Stimulated activated CD8-positive, alpha-beta memory T cell treated with anti-CD3 and anti-CD28 coated beads, Interleukin-2, amount 100 ng/mL, for 1 hour (primary cell): Measurements from ENCODE around the gene OR2D2.
"Not testable (repeated sequence)": the region's sequence is repeated elsewhere in the genome, so short reads cannot be mapped to it uniquely, and the experiment has no call there.

ENCODE experiments used
- DNase-seq, 2 donors: peaks; one replicate each; pipeline ENCODE4 v3.0.0-alpha.2; 2020; ENCODE audit warnings: low read depth in 2 of 2

Gene OR2D2, protein sequence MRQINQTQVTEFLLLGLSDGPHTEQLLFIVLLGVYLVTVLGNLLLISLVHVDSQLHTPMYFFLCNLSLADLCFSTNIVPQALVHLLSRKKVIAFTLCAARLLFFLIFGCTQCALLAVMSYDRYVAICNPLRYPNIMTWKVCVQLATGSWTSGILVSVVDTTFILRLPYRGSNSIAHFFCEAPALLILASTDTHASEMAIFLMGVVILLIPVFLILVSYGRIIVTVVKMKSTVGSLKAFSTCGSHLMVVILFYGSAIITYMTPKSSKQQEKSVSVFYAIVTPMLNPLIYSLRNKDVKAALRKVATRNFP

DNA sequence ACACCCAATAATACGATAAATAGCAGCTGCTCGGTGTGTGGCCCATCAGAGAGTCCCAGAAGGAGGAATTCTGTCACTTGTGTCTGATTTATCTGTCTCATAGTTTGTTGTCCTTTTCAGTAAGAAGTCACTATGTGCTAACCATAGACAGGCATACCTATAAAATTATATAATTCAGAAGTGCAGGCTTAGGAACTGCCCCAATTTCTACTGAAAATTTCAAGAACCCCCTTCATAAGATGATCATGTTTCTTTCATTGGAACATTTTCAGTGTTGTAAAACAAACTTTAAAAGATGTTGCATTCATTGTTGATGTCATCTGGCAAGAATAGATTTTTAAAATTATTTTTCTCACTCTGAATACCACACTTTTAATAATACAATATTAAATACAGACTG is at the start of gene OR2D2:
TSS of gene OR2D2 (minus strand) at position 101 of the 400 bp plus-strand sequence. CDS start at position 101, 0 bp downstream.
- DNase-seq, result no peak

DNA sequence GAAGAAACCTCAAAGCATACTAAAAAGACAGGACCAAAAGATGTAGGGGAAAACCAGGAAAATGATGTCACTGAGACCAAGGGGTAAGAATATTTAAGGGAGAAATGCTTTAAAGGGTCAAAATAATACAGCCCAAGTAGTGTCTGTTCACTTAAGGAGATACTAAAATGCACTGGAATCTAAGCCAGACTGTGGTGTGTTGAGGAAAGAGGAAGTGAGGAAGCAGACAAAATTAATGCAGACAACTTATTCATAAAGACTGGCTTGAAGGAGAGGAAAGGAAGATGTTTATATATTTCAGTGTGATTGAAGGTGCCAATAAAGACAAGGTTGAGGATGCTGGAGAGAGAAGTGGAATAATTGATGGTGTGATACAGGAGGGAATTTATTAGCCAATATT is 49.7 kb upstream of the OR2D2 start:
- no peak for DNase-seq

DNA sequence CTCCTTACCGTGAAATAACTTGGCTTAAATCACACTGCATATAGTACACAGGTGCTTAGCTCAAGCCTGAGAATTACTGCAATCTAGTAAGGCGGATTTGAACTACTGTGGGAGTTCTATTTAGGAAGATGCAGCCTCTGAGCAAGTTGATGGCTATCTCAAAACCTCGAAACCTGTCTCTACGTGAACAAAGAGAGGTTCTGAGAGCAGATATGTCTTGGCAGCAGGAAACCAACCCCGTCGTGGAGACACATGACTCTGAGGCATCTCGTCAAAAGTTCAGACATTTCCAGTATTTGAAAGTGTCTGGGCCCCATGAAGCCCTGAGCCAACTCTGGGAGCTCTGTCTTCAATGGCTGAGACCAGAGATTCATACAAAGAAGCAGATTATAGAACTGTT is 39.8 kb upstream of the OR2D2 start:
- no peak for DNase-seq

DNA sequence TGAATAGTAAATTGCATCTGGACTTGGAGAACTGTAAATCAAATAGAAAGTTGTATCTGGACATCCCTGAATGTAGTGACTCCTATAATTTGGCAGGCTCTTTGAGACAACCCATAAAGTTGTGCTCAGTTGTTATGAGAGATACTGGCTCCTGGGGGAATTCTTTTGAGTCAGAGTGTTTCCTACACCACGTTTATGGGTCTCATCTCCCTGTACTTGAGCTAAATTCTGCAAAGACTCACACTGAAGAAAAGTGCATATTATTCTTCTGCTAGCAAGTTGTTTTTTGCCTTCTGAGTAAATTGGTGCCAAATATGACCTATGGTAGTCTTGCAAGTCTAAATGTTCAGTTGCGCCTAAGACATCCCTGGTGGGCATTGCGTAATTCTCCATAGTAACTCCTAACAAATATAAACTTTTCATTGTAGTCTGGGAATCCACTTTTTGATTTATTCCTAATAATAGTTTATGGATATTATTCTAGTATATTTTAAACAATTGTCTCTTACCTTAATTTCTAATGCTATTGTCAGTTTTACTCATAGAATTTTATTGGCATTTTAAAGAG is 38.9 kb upstream of the OR2D2 start:
- DNase-seq, result no peak

DNA sequence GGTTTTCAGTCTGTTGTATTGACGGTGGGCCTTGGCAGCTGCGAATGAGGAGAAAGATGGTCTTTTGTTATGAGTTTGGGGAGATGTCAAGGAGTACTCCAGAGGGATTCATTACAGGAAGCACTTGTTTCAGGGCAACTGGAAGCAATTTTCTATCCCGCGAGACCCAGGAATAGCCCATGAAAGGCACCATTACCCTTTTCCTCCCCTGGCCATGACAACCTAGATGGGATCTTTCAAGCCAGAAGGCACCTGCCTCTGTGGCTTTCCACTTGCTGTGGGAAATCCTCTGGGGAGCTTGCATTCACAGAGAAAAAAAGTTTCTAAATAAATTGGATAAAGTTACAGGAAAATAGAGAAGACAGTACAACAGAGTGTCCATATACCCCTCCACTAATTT is 36.6 kb upstream of the OR2D2 start:
- no peak for DNase-seq

DNA sequence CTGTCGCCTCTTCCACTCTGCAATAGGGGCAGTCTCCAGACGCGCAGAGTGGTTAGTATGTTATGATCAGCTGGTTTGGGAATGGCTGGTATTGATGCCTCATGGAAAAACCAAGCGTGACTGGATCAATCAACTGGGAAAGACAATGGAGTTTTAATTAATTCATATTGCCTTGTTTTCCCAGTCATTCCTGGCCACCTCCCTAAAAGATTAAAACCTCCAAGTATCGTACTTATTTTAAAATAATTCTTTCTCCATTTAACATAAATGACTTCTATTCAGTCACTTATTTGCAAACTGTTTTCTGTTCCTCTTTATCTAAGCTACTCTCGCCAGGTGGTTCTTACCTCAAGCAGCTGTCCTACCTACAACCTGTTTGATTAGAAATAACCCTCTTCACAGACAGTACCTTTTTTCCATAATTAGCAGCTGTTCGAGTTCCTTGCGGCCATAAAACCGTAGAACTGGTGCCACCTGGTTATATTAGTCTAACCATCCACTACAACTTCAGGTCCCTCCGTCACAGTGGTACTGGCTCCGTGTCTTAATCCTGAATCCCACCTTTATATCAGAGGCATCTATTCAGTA is 34.8 kb upstream of the OR2D2 start:
- no peak for DNase-seq

DNA sequence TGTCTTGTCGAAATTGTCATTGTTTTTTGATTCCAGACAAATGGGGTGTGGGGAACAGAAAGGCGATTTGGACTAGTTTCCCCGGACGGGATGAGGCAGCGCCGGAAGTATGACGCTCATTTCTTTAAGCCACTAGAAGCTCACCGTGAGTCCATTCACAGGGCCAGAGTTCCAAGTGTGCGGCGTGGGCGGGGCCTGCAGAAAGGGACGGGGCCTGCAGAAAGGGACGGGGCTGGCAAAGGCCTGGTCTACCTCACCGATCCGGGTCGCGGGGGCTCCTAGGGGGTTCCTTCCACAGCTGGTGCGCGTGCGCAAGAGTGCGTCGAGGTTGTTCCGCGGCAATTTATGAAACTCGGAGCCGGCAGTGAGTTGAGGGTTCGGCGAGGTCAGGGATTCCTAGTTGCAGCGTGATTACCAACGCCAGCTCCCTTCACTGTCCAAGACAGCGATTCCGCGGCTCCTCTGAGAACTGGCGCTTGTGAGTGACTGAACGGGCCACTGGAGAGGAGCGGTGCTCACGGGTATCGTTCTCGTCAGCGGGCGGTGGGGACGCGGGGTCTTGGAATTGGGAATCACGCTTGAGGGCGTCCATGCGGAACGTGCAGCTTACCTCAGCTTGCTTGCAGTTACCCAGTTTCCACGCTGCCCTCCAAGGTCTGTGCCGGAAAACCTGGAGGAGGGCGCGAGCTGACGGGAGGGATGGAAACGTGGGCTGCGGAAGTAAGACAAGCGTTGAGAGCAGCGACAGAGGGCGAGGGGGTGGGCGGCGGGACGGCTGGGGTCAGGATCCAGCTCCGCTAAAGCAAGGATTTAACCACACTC is 34.1 kb upstream of the OR2D2 start, which contains the start of gene ZNF215:
TSS of gene ZNF215 (plus strand) at position 219 of the 822 bp plus-strand sequence. CDS start 5,847 bp downstream, outside the sequence.
- no peak for DNase-seq

DNA sequence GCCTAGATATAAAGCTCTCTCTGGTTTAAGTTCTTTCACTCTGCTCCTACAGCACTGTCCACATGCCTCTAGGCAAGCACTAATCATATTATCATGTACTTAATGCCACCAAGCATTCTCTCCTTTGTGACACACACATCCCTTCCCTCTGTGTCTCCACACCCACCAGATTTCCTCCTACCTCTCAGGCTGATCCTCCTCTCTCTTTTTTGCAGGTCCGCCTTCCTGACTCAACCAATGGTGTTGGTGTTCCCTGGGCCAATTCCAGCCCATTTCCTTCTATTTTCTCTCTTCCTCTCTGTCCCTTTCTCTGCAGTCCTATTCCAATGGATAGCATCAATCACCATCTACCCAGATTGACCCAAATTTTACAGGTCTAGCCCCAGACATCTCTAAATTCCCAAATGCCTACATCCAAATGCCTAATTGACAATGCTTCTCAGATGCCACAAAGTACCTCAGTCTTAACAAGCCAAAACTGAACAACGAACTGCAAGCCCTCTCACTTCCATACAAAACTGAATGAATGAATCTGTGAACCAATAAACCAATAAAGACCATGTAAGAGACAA is 33.4 kb upstream of the OR2D2 start:
- no peak for DNase-seq

DNA sequence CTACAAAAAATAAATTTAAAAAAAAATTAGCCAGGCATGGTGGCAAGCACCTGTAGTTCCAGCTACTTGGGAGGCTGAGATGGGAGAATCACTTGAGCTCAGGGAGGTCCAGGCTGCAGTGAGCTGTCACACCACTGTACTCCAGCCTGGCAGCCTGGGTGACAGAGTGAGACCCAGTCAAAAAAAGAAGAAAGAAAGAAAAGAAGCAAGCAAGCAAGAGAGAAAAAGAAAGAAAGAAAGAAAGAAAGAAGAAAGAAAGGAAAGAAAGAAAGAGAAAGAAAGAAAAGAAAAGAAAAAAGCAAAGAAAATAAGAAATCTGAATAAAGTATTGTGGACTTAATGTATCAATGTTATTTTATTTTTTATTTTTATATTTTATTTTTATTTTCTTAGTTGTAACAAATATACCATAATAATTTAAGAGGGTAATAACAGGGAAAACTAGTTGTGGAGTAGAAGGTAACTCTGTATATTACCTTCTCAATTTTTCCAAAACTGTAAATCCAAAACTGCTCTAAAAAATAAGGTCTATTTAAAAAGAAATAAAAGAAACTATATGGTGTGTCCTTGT is 32.8 kb upstream of the OR2D2 start:
- no peak for DNase-seq

DNA sequence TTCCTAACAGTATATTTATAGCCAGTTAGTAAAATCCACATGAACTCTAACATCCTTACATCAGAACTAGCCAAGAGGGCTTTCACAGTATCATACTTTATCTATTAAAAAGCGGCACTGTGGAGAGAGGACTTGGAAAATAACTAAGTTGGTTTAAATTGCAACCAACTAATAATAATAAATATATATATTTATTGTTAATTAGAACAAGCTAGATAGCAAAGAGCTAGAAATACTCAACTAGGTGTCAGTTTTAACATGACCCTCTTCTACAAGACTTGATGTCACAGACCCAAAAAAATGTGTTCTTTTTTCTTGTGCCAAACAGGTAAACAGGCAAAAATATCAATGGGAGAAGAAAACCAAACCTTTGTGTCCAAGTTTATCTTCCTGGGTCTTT is 28.4 kb upstream of the OR2D2 start, which contains the start of gene OR2D3:
TSS of gene OR2D3 (plus strand) at position 301 of the 400 bp plus-strand sequence. CDS start at position 301, 0 bp downstream.
- no peak for DNase-seq

DNA sequence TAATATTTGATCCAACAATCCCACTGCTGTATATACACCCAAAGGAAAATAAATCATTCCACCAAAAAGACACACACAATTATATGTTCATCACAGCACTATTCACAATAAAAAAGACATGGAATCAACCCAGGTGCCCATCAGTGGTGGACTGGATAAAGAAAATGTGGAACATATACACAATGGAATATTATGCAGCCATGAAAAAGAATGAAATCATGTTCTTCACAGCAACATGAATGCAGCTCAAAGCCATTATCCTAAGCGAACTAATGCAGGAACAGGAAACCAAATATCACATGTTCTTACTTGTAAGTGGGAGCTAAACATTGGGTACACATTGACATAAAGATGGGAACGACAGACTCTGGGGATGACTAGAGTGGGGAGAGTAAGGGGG is 27.4 kb upstream of the OR2D2 start:
- DNase-seq, result no peak

DNA sequence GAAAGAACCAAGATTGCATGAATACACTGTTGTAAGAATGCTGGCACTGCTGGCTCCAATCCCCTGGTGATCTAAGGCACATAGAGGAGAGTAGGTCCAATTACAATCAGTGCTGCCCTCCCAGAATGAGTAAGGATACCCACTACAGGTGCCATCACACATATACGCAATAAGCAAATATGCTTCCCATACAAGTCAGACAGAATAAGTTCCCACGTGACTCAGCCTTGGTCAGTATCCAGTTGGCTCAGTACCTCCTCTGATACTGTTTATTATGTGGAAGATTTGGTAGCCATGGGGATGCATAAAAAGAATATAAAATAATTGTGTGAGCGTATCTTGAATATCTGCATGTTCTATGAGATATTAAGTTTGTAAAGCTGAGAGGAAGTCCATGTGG is 19.6 kb upstream of the OR2D2 start:
- DNase-seq, result no peak

DNA sequence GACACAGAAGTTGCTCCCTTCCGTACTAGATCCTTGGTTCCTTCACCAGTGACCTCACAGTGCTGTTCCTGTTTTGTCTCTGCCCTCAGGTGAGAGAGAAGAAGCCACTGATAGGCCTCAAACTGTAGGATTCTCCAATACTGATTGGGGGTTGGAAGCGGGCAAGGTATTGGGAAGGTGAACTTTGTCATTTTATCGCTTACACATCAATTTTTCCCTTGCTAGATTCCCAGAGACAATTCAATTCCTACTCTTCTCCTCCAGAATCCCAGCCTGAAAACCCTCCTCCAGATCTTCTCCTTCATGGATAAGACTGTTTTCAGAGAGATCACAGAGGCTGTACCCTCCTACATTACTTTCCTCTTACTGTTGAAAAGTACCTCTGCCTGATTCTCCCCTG is 19.1 kb upstream of the OR2D2 start:
- no peak for DNase-seq

DNA sequence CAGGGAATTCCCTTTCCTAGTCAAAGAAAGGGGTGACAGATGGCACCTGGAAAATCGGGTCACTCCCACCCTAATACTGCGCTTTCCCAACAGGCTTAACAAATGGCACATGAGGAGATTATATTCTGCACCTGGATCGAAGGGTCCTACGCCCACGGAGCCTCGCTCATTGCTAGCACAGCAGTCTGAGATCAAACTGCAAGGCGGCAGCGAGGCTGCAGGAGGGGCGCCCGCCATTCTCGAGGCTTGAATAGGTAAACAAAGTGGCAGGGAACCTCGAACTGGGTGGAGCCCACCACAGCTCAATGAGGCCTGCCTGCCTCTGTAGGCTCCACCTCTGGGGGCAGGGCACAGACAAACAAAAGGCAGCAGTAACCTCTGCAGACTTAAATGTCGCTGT is 12.5 kb upstream of the OR2D2 start:
- DNase-seq, result not testable (repeated sequence)

DNA sequence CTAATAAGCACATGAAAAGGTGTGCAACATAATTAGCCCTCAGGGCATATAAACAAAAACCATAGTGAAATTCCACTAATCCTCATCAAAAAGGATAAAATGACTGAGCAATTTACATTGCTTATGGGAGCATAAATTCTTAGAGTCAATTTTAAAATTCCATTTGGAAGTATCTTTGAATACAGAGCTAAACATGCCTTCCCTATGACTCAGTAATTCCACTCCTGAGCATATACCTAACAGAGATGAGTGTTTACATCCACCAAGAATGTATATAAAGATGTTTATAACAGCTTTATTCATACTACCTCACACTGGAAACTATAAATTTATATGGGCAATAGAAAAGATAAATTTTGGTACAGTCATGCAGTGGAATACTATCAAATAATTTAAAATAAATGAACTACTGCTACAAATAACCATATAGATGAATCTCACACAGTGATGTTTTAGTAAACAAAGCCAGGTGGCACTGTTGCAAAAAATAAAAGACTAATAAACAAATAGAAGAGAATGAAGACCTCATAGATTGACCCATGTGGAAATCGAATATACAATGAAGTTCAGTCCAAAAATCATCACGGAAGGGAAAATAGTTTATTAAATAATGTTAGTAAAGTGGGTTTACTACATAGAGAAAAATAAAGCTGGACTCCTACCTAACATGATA is 8.2 kb upstream of the OR2D2 start:
- no peak for DNase-seq

DNA sequence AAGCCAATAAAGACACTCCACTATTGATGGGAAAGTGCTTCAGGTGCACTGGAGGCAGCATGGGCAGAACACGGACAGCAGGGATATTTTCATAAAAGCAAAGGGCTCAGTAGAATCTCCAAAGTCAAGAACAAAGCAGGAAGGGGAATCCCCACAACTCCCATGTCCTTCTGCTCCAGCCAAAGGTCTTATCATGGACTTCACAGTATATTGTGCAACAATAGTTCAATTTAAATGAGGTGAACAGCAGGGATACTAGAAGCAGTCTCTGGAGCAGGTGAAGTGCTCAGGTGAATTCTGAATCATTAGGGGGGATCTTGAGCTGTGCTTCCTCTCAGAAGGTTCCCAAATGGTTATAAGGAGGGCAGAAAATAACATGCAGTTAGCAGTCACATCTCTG is 6.6 kb upstream of the OR2D2 start:
- DNase-seq, result no peak

DNA sequence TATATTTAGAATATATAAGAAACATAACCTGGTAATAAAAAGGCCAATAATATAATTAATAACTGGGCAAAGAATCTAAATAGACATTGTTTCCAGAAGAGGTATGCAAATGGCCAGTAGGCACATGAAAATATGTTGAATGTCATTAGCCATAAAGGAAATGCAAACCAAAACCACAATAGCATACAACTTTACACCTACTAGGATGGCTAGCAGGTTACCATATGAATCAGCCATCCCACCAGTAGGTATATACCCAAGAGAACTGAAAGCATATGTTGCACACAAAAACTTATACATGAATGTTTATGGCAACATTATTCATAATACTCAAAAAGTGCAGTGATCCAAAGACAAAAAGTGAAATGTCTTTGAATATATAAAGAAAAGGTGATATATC is 2.7 kb upstream of the OR2D2 start:
- no peak for DNase-seq

DNA sequence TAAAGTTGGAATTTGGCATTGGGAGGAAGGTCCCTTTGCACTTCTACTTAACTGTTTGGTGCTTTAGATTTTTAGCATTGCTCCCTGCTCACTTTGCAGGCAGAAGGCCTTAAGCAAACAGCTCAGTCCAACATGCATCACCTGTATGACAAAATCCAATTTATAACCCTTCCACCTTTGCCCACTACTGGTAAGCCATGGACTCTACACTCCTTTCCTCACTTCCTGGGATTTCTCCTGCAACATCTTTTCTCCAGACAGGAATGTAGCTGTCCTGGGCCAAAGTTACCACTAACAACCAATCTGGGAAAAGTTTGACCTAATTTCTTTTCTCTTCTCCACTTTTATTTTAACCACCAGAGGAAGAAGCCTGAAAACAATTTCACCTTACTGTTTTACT is 1.8 kb upstream of the OR2D2 start:
- DNase-seq, result no peak

DNA sequence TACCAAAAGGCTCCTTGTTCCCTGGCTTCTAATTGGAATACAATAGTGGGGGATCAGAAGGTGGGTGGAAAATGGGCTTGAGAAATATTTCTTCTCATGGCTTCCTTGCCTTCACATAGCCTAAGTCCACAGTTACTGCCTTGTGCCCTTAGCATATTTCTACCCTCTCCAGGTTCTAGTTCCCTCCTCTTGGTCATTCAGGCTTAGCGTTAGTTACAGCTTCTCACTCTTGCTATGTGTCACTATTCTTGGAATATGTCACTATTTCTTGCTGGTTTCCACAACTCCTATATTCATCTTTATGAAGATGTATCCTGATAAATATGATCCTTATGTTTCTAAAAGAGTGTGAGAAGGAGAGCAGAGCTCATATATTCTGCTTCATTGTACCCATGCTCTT is 2.5 kb downstream of the OR2D2 start:
- no peak for DNase-seq

DNA sequence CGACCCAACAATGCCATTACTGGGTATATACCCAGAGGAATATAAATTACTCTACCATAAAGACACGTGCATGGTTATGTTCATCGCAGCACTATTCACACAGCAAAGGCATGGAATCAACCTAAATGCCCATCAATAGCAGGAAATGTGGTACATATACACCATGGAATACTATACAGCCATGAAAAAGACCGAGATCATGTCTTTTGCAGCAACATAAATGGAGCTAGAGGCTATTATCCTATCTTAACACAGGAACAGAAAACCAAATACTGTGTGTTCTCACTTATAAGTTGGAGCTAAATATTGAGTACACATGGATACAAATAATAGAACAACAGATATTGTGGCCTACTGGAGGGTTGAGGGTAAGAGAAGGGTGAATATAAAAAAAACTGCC is 3.5 kb downstream of the OR2D2 start:
- DNase-seq, result no peak

DNA sequence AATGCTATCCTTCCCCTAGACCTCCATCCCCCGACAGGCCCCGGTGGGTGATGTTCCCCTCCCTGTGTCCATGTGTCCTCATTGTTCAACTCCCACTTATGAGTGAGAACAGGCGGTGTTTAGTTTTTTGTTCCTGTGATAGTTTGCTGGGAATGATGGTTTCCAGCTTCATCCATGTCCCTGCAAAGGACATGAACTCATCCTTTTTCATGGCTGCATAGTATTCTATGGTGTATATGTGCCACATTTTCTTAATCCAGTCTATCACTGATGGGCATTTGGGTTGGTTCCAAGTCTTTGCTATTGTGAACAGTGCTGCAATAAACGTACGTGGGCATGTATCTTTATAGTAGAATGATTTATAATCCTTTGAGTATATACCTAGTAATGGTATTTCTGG is 4.6 kb downstream of the OR2D2 start:
- not testable (repeated sequence) for DNase-seq
